Large intestine (tissue), 3 donors: ENCODE measurements around the gene ARHGAP24. TPM values are rescaled to one million over a fixed set of nuclear protein-coding genes. Genes with fewer than 3 reads are reported as not detected.
"Not testable (repeated sequence)": the region's sequence is repeated elsewhere in the genome, so short reads cannot be mapped to it uniquely, and the experiment has no call there.

Source experiments
- DNase-seq, 2 donors: peaks; one replicate each; pipeline versions ENCODE4 v3.0.0 to v3.0.0-alpha.2; 2013
- H3K27ac ChIP-seq: one replicate; pipeline ENCODE4 v1.5.1; 2013; ENCODE audit warnings: low read length
- H3K27me3 ChIP-seq: 2 replicates; pipeline ENCODE4 v1.6.1; 2013; ENCODE audit warnings: low read length; ENCODE audit not compliant: control insufficient read depth, insufficient read depth
- H3K36me3 ChIP-seq: 2 replicates; pipeline ENCODE4 v1.6.1; 2013; ENCODE audit warnings: low read length; ENCODE audit not compliant: control insufficient read depth, insufficient read depth
- H3K4me1 ChIP-seq: one replicate; pipeline ENCODE4 v1.6.1; 2013; ENCODE audit warnings: low read length; ENCODE audit not compliant: control insufficient read depth, insufficient read depth
- H3K4me3 ChIP-seq: one replicate; pipeline ENCODE4 v1.5.1; 2013; ENCODE audit warnings: low read length
- H3K9me3 ChIP-seq: one replicate; pipeline ENCODE4 v1.6.1; 2013; ENCODE audit warnings: mild to moderate bottlenecking, low read depth, low read length, moderate library complexity; ENCODE audit not compliant: control insufficient read depth
- WGBS: methylation state at CpG from one replicate; pipeline ENCODE4 v1.1.5; 2013; ENCODE audit warnings: low lambda C conversion rate; ENCODE audit not compliant: insufficient coverage; 5-methylcytosine and 5-hydroxymethylcytosine counted together
- polyA plus RNA-seq: library from polyadenylated mRNA; unstranded; fragments of 120-200 nt; gene quantifications from one replicate; pipeline ENCODE4 v1.2.1, GENCODE V29; 2013

ARHGAP24 gene
- polyA plus RNA-seq, 1 donor, result 6.7 TPM

DNA sequence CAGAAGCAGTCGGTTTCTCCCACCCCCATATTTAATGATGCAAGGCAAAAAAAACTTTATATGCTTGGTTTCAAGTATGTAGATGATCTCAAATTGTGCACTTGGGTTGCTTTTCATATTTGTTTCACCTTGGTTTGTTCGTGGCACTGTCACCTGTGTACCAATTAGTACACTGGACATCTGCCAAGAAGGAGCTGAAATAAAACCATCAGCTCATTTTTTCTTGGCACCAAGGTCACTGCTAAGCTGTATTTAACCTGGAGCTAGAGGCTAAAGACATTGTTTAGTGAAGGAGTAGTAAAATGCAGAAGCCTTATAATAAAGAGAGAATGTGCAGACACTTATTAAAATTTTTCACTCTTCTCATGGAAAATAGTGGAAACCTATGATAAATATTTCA, 430.8 kb downstream of the ARHGAP24 start:
- H3K4me1 ChIP-seq, result no peaks in the 10 kb centered on the region
- H3K36me3 ChIP-seq, result no peaks in the 10 kb centered on the region
- peak in 1 of 2 donors; percentile 11 for DNase-seq
- no peaks in the 10 kb centered on the region for H3K9me3 ChIP-seq
- WGBS, result no CpG with 5 or more reads among the region's 2 CpGs
- no peak overlapping the region for H3K4me3 ChIP-seq
- no peaks in the 10 kb centered on the region for H3K27me3 ChIP-seq
- H3K27ac ChIP-seq, result no peak overlapping the region

DNA sequence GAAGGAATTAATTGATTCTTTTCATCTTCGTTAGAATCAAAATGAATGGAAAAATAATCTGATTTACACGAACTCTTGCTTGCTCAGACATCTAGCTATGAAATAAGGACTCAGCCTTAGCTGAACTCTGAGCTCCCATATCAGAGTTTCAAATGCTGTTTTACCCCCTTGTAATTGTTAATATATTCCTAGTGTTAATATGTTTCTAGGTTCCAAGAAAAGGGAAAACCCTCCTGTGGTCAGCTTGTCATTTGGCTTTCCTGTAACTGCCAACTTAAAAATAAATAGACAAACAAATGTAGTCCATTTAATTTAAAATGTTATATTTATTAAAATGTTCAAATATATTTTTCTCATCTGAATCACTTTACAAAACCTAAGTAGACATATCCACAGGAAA, 432.1 kb downstream of the ARHGAP24 start:
- Histone ChIP-seq H3K27me3 (no peaks in the 10 kb centered on the region), H3K4me1 (no peaks in the 10 kb centered on the region), H3K9me3 (no peaks in the 10 kb centered on the region), H3K4me3 (no peak overlapping the region), H3K36me3 (no peaks in the 10 kb centered on the region), H3K27ac (no peak overlapping the region)
- DNase-seq, result peak in 1 of 2 donors; percentile 30
- no CpG with 5 or more reads among the region's 2 CpGs for WGBS

DNA sequence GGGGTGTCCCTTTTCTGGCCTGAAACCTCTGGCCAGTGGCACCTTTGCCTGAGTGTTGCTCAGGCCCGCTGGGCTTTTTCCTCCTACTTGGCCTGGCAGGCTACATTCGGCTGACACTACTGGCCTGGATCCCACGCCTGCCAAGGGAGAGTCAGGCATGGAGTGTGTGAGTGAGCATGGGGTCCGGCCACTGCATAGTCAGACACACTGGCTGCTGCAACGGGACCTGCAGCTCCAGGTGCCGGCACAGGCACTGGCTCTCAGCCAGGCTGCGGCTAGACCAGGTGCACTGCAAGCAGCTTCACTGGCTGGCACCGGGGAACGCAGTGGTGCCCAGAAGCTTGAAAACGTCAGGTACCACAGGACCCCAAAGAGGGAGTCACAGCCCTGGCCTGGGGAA, 434.9 kb downstream of the ARHGAP24 start:
- Histone ChIP-seq H3K9me3 (no peaks in the 10 kb centered on the region), H3K27ac (no peak overlapping the region), H3K4me3 (no peak overlapping the region), H3K36me3 (no peaks in the 10 kb centered on the region), H3K27me3 (no peaks in the 10 kb centered on the region), H3K4me1 (peaks cover 8% of the 10 kb centered on the region)
- no CpG with 5 or more reads among the region's 10 CpGs for WGBS
- DNase-seq, result no peak

DNA sequence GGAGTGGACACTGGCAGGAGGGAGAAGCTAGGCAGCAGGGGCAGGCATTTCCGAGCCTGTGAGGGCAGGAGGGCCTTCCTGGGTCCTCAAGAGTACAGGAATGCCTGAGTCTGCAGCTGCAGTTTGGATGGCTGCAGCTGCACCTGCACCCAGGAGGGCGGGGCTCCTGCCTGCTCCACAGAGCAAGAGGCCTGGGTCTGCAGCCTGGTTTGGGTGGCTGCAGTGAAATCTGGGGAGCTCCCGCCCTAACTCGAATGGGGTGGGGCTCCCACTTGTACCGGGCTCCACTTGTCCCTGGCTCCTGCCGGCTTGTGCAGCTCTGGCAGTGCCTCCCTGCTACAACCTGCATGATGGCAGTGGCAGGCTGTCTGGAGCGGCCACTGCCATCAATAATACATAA, 436.0 kb downstream of the ARHGAP24 start:
- WGBS, result no CpG with 5 or more reads among the region's 7 CpGs
- Histone ChIP-seq H3K4me1 (peaks cover 8% of the 10 kb centered on the region), H3K4me3 (no peak overlapping the region), H3K27ac (no peak overlapping the region), H3K27me3 (no peaks in the 10 kb centered on the region), H3K9me3 (no peaks in the 10 kb centered on the region), H3K36me3 (no peaks in the 10 kb centered on the region)
- no peak for DNase-seq

DNA sequence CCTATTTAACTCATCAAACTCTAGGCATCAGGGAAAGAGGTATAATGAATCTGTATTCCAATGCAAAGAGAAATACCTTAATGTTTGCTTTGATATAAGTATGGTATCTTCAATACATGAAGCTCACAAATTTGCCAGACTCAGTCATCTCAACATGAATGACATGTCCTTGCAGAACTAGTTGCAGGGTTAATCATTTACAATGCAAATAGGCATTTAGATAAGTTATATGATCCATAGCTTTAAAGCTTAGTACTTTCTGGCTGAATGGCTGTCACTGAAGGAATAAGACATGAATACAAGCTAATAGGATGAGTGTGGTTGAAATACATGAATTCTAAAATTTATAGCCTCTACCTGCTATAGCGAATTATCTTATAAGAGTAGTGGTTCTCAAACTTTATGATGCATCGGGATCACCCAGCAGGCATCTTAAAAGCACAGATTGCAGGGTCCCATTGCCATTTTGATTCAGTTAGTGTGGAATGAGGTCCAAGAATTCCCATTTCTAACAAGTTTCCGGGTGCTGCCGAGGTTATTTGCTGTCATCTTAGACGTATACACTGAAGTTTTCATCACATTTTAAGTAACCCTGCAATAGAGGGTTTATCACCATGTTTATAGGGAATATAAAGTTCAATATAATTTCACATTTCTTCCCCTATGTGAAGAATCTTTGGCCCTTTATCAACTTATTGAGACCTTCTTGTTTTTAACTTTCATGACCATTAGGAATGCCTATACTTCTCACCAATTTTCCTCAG, 439.2 kb downstream of the ARHGAP24 start:
- Histone ChIP-seq H3K27ac (no peak overlapping the region), H3K36me3 (no peaks in the 10 kb centered on the region), H3K4me1 (peaks cover 8% of the 10 kb centered on the region), H3K9me3 (no peaks in the 10 kb centered on the region), H3K4me3 (no peak overlapping the region), H3K27me3 (no peaks in the 10 kb centered on the region)
- no CpG with 5 or more reads among the region's 5 CpGs for WGBS
- peak in 1 of 2 donors; percentile 69 for DNase-seq

DNA sequence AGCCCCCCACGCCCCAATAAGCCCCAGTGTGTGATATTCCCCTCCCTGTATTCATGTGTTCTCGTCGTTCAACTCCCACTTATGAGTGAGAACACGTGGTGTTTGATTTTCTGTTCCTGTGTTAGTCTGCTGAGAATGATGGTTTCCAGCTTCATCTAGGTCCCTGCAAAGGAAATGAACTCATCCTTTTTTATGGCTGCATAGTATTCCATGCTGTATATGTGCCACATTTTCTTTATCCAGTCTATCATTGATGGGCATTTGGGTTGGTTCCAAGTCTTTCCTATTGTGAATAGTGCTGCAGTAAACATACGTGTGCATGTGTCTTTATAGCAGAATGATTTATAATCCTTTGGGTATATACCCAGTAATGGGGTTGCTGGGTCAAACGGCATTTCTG, 440.6 kb downstream of the ARHGAP24 start:
- not testable (repeated sequence) for H3K36me3 ChIP-seq, H3K27me3 ChIP-seq, H3K4me1 ChIP-seq, H3K4me3 ChIP-seq, DNase-seq, H3K27ac ChIP-seq, H3K9me3 ChIP-seq
- no CpG with 5 or more reads among the region's 6 CpGs for WGBS

DNA sequence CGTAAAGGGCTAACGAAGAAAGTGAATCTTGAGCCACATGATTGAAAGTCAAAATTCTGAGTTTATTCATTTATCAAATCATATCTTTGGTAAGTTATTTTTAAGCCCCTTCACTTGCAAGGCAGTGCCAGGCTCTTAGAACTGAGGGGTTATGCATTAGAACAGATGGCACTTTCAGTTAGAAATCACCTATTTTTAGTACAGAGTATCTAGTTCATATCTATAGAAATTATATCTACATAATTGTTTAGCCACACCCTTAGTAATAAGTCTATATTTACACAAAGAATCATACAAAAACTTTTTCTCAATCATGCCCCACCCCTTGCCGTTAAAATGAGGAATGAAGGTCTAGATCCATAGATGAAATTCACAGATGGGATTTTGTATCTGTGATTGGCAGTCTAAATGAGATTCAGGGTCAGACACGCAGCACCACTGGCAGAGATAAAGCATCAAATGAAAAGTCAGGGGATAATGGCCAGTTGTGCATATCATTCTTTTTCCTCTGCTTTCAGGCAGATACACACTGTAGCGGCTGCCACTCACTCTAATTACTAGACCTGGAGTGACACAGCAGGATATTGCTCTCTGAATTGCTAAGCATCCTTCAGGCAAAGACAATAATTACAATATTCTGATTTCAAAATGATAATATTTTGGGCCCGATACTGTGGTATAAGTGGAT, 444.4 kb downstream of the ARHGAP24 start:
- H3K4me3 ChIP-seq, result no peak overlapping the region
- 93% methylated on average over 5 of the region's 6 CpGs for WGBS
- no peak for DNase-seq
- H3K4me1 ChIP-seq, result peaks cover 3% of the 10 kb centered on the region
- H3K27ac ChIP-seq, result no peak overlapping the region
- H3K9me3 ChIP-seq, result no peaks in the 10 kb centered on the region
- no peaks in the 10 kb centered on the region for H3K27me3 ChIP-seq
- no peaks in the 10 kb centered on the region for H3K36me3 ChIP-seq

DNA sequence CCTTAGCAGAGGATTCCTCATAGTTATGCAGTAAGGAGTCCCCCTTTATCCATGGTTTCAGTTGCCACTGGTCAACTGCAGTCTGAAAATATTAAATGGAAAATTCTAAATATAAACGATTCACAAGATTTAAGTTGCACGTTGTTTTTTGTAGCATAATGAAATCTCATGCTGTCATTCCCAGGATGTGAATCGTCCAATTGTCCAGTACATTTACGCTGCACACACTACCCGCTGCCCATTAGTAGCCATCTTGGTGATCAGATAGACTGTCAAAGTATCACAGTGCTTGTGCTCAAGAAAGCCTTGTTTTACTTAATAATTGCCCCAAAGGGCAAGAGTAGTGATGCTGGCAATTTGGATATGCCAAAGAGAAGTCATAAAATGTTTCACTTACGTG, 450.1 kb downstream of the ARHGAP24 start:
- Histone ChIP-seq H3K4me1 (peaks cover 16% of the 10 kb centered on the region), H3K36me3 (no peaks in the 10 kb centered on the region), H3K4me3 (no peak overlapping the region), H3K9me3 (no peaks in the 10 kb centered on the region), H3K27ac (no peak overlapping the region), H3K27me3 (no peaks in the 10 kb centered on the region)
- WGBS, result 60% methylated on average over 3 of the region's 6 CpGs
- no peak for DNase-seq

DNA sequence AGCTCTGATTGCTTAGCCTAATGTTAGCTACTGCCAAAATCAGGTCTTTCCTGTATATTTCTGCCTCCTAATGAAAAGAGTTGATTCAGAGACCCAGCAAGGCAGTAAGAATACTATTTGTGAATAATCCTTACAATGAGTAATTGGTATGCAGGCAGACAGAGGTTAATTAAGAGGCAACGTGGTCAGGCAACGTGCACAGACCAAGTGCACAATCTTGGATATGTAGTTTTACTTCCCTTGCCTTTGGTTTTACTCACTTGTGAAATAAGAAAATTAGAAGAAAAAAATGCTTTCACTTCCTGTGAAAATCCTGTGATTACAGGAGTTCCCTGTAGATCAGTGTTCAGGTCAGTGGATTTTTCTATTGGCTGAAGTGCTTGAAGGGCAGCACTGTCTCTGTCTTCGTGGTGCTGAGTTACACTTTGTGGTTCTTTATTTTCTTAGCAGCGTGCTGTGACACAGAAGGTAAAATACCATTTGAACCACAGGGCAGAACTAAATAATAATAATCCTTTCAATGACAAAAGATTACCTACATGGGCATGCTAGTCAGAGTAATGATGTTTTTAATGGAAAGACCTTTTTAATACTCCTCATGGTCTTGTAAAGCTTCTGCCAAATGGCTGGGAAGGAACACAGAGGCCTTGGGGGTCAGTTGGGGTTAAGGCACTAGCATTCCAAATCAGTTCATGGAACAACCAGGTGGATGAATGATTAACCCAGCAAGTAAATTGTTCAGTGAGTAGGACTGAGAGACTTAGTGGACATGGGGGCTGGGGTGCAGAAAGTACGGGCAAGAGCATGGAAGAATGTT, 454.0 kb downstream of the ARHGAP24 start:
- Histone ChIP-seq H3K4me3 (peak overlapping the region; percentile 29), H3K27me3 (no peaks in the 10 kb centered on the region), H3K9me3 (no peaks in the 10 kb centered on the region), H3K27ac (peak overlapping the region; percentile 58), H3K4me1 (peaks cover 28% of the 10 kb centered on the region), H3K36me3 (no peaks in the 10 kb centered on the region)
- 35% methylated on average over 2 of the region's 5 CpGs for WGBS
- peak; percentile 47 to 81 for DNase-seq

DNA sequence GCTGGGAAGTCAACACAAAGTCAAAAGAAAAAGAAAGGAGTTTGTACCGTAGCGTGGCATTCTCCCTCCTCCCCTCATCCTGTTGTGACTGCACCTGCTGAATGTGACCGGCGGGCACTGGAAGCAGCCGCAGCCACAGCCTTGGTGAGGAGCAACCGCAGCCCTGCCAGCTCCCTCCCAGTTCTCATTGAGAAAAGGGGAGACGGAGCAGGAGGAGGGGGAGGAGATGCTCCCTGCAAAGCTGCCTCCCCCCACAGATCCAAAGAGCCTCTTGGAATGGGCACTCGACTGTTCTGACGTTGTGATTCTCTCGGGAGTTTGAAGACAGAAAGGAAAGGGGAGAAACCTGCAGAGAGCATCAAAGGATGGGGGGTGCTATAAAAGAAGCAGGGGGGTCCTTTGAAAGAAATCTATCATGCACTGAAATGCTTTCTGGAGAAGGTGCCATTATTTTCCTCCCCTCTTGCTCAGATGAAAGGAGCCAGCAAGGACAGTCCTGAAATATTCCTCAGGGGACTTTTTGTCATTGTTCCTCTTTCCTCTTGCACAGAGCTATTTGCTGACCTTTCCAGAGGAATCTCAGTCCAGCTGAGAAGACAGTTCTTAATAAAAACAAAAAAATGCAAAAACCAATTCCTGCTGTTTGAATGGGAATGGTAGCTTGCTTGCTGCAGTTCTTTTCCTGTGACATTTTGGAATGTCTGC, 455.2 kb downstream of the ARHGAP24 start:
- Histone ChIP-seq H3K36me3 (no peaks in the 10 kb centered on the region), H3K9me3 (no peaks in the 10 kb centered on the region), H3K4me1 (peaks cover 28% of the 10 kb centered on the region), H3K27ac (peak overlapping the region; percentile 58), H3K4me3 (peak overlapping the region; percentile 29), H3K27me3 (no peaks in the 10 kb centered on the region)
- peak in 1 of 2 donors; percentile 69 for DNase-seq
- WGBS, result no CpG with 5 or more reads among the region's 10 CpGs
